ENCODE results near the gene PRKCH.
"Not testable (repeated sequence)": the region's sequence is repeated elsewhere in the genome, so short reads cannot be mapped to it uniquely, and the experiment has no call there.

The PRKCH gene

GRCh38 chr14:61300754-61301153, 20.6 kb upstream of the PRKCH start:
- no peak overlapping the region for H3K4me3 ChIP-seq (ENCODE audit: low read depth, low read length)
- TF ChIP-seq, protein P1, sequence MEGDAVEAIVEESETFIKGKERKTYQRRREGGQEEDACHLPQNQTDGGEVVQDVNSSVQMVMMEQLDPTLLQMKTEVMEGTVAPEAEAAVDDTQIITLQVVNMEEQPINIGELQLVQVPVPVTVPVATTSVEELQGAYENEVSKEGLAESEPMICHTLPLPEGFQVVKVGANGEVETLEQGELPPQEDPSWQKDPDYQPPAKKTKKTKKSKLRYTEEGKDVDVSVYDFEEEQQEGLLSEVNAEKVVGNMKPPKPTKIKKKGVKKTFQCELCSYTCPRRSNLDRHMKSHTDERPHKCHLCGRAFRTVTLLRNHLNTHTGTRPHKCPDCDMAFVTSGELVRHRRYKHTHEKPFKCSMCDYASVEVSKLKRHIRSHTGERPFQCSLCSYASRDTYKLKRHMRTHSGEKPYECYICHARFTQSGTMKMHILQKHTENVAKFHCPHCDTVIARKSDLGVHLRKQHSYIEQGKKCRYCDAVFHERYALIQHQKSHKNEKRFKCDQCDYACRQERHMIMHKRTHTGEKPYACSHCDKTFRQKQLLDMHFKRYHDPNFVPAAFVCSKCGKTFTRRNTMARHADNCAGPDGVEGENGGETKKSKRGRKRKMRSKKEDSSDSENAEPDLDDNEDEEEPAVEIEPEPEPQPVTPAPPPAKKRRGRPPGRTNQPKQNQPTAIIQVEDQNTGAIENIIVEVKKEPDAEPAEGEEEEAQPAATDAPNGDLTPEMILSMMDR (IDR thresholded peaks at IDR 0.05; ENCODE audit: low read depth, low read length, missing control alignments), result no peak
- no peak for DNase-seq (ENCODE audit: low read depth)

DNA sequence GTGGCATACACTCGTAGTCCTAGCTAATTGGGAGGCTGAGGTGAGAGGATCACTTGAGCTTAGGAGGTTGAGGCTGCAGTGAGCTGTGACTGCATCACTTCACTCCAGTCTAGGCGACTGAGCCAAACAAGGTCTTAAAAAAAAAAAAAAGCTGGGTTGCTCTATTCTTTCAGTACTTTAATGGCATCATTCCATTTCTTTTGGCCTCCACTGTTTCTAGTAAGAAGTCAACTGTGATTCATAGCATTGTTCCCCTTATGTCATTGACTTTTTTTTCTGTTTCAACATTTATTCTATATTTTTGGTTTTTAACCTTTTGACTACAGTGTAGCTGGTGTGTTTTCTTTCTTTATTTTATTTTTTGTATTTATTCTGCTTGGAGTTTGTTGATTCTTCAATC, 16.7 kb upstream of the PRKCH start:
- H3K4me3 ChIP-seq (ENCODE audit: low read depth, low read length), result no peak overlapping the region
- TF ChIP-seq, protein P1 (IDR thresholded peaks at IDR 0.05; ENCODE audit: low read depth, low read length, missing control alignments), result no peak
- no peak for DNase-seq (ENCODE audit: low read depth)

DNA sequence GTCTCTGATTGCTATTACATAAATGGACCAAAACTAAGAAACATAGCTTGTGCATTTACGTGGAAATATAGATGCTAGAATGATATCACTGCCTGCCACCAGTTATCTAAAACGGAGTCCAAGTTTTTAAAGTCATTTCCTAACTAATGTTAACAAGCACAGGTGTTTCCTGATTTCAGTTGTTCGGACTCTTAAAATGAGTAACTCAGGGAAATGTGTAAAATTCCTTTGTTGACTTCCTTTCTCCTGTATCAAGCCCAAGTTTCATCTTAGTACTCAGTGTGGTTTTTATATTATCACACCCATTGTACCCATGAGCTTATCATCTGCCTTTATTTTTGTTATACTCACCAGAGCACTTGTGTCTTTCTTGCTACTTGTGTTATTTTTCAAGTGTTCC, 13.2 kb upstream of the PRKCH start:
- no peak for DNase-seq (ENCODE audit: low read depth)
- TF ChIP-seq, protein P1 (IDR thresholded peaks at IDR 0.05; ENCODE audit: low read depth, low read length, missing control alignments), result no peak
- no peak overlapping the region for H3K4me3 ChIP-seq (ENCODE audit: low read depth, low read length)

- H3K4me3 ChIP-seq (ENCODE audit: low read depth, low read length); DNase-seq (ENCODE audit: low read depth): not testable (repeated sequence)
Observed at GRCh38 chr14:61308701-61309100, 12.7 kb upstream of the PRKCH start.

DNA sequence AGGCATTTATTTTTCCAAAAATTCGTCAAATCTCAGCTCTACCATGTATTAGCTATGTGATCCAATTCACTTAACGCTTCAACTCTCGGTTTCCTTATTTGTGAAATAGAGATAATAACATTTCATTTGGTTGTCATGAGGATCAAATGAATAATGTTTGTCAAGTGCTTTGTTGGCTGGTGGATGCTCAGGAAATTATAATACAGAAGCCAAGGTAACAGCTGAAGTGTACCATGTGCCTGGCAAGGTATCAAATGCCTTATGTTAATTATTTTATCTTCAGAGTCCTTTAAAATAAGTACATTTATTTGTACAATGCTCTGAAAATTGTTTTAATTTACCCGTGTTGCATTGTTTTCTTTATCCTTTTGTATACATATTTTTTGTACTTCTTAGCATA, 6.1 kb upstream of the PRKCH start:
- no peak overlapping the region for H3K4me3 ChIP-seq (ENCODE audit: low read depth, low read length)
- DNase-seq (ENCODE audit: low read depth), result no peak
- TF ChIP-seq, protein P1 (IDR thresholded peaks at IDR 0.05; ENCODE audit: low read depth, low read length, missing control alignments), result no peak

GRCh38 chr14:61319086-61319485, 2.3 kb upstream of the PRKCH start:
- DNase-seq (ENCODE audit: low read depth), result no peak
- TF ChIP-seq, protein P1 (IDR thresholded peaks at IDR 0.05; ENCODE audit: low read depth, low read length, missing control alignments), result no peak
- no peak overlapping the region for H3K4me3 ChIP-seq (ENCODE audit: low read depth, low read length)

DNA sequence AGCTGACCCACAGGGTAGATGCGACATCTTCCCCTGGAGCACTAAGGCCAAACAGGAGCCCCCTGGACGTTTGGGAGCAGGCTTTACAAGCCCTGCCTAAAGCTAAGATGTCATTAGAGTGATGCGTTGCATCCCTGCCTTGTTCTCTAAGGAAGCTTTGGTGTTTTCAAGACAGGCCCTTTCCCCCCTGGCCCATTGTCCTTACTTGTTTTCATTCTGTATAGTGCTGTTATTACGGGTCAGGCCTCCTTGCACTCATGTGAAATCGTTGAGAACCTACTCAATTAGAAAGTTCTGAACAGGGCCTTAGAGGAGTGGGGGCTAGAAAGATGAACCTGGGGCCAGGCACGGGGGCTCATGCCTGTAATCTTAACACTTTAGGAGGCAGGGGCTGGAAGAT, 1.7 kb upstream of the PRKCH start:
- H3K4me3 ChIP-seq (ENCODE audit: low read depth, low read length), result no peak overlapping the region
- TF ChIP-seq, protein P1 (IDR thresholded peaks at IDR 0.05; ENCODE audit: low read depth, low read length, missing control alignments), result no peak
- no peak for DNase-seq (ENCODE audit: low read depth)

GRCh38 chr14:61320170-61320569, 1.2 kb upstream of the PRKCH start:
- not testable (repeated sequence) for H3K4me3 ChIP-seq (ENCODE audit: low read depth, low read length); DNase-seq (ENCODE audit: low read depth)
